H9 (cell line): ENCODE measurements around the gene SLC43A1. TPM values are rescaled to one million over a fixed set of nuclear protein-coding genes. Genes with fewer than 3 reads are reported as not detected.

Experiments
- DNase-seq: peaks from one replicate; pipeline ENCODE4 v3.0.0-alpha.2; 2017
- H2AFZ ChIP-seq: one replicate; pipeline ENCODE4 v1.6.1; 2013; ENCODE audit warnings: mild to moderate bottlenecking, low read length, control low read depth, moderate library complexity
- H2AK5ac ChIP-seq: 2 replicates; pipeline ENCODE4 v1.6.1; 2013; ENCODE audit warnings: low read length, control low read depth, mixed read lengths; ENCODE audit not compliant: insufficient read length
- H2BK120ac ChIP-seq: one replicate; pipeline ENCODE4 v1.6.1; 2013; ENCODE audit warnings: low read depth, mild to moderate bottlenecking, low read length, control low read depth, inconsistent platforms; ENCODE audit not compliant: poor library complexity, severe bottlenecking
- H2BK12ac ChIP-seq: 2 replicates; pipeline ENCODE4 v1.6.1; 2013; ENCODE audit warnings: low read length, control low read depth, mixed read lengths, low read depth; ENCODE audit not compliant: insufficient read length
- H2BK15ac ChIP-seq: 2 replicates; pipeline ENCODE4 v1.6.1; 2013; ENCODE audit warnings: low read depth, low read length, control low read depth
- H2BK20ac ChIP-seq: one replicate; pipeline ENCODE4 v1.6.1; 2013; ENCODE audit warnings: low read depth, mild to moderate bottlenecking, low read length, control low read depth, inconsistent platforms; ENCODE audit not compliant: poor library complexity, severe bottlenecking
- H2BK5ac ChIP-seq: 2 replicates; pipeline ENCODE4 v1.6.1; 2013; ENCODE audit warnings: low read length, control low read depth, mixed read lengths; ENCODE audit not compliant: insufficient read length
- H3K14ac ChIP-seq: 2 replicates; pipeline ENCODE4 v1.6.1; 2013; ENCODE audit warnings: low read length, control low read depth; ENCODE audit not compliant: insufficient read depth
- H3K18ac ChIP-seq: 2 replicates; pipeline ENCODE4 v1.6.1; 2013; ENCODE audit warnings: low read depth, mild to moderate bottlenecking, mixed read lengths, low read length, control low read depth; ENCODE audit not compliant: insufficient read length
- H3K23ac ChIP-seq: 2 replicates; pipeline ENCODE4 v1.6.1; 2013; ENCODE audit warnings: low read length, control low read depth, mixed read lengths, low read depth; ENCODE audit not compliant: insufficient read length
- H3K23me2 ChIP-seq: 2 replicates; pipeline ENCODE4 v1.6.1; 2013; ENCODE audit warnings: low read depth, mild to moderate bottlenecking, mixed read lengths, low read length, control low read depth; ENCODE audit not compliant: insufficient read length, poor library complexity, severe bottlenecking
- H3K27ac ChIP-seq: 2 replicates; pipeline ENCODE4 v1.5.1; 2013; ENCODE audit warnings: low read length, control low read depth, mixed read lengths, low read depth; ENCODE audit not compliant: insufficient read length
- H3K27me3 ChIP-seq: 2 replicates; pipeline ENCODE4 v1.6.1; 2013; ENCODE audit warnings: low read length, control low read depth, inconsistent platforms; ENCODE audit not compliant: insufficient read depth
- H3K4ac ChIP-seq: 2 replicates; pipeline ENCODE4 v1.6.1; 2013; ENCODE audit warnings: low read depth, mild to moderate bottlenecking, control low read depth, inconsistent platforms, low read length, moderate library complexity
- H3K4me1 ChIP-seq: 2 replicates; pipeline ENCODE4 v1.6.1; 2013; ENCODE audit warnings: low read length, control low read depth, inconsistent platforms; ENCODE audit not compliant: insufficient read depth
- H3K4me2 ChIP-seq: 2 replicates; pipeline ENCODE4 v1.6.1; 2013; ENCODE audit warnings: low read length, control low read depth, mixed read lengths; ENCODE audit not compliant: insufficient read length, insufficient read depth
- H3K56ac ChIP-seq: 2 replicates; pipeline ENCODE4 v1.6.1; 2013; ENCODE audit warnings: low read depth, mild to moderate bottlenecking, mixed read lengths, low read length, control low read depth; ENCODE audit not compliant: insufficient read length
- H3K79me1 ChIP-seq: 2 replicates; pipeline ENCODE4 v1.6.1; 2013; ENCODE audit warnings: low read depth, mild to moderate bottlenecking, moderate library complexity, low read length, control low read depth, inconsistent platforms; ENCODE audit not compliant: insufficient read depth, poor library complexity, severe bottlenecking
- H3K79me2 ChIP-seq: 2 replicates; pipeline ENCODE4 v1.6.1; 2013; ENCODE audit warnings: low read length, control low read depth, inconsistent platforms; ENCODE audit not compliant: insufficient read depth
- H3K9ac ChIP-seq: 2 replicates; pipeline ENCODE4 v1.6.1; 2013; ENCODE audit warnings: low read length, control low read depth, mixed read lengths; ENCODE audit not compliant: insufficient read length; ENCODE audit errors: extremely low read depth
- H3K9me3 ChIP-seq: one replicate; pipeline ENCODE4 v1.6.1; 2013; ENCODE audit warnings: low read depth, low read length, inconsistent platforms; ENCODE audit not compliant: control insufficient read depth
- H3T11ph ChIP-seq: one replicate; pipeline ENCODE4 v1.6.1; 2013; ENCODE audit warnings: mild to moderate bottlenecking, low read length, control low read depth, inconsistent platforms
- H4K20me1 ChIP-seq: one replicate; pipeline ENCODE4 v1.6.1; 2013; ENCODE audit not compliant: control insufficient read depth, insufficient read length, insufficient read depth
- H4K5ac ChIP-seq: 2 replicates; pipeline ENCODE4 v1.6.1; 2013; ENCODE audit warnings: low read depth, mild to moderate bottlenecking, mixed read lengths, low read length, control low read depth; ENCODE audit not compliant: insufficient read length
- H4K8ac ChIP-seq: replicated peaks from 2 replicates; pipeline ENCODE4 v1.6.1; 2013; ENCODE audit warnings: low read length, control low read depth, mixed read lengths, low read depth; ENCODE audit not compliant: insufficient read length
- H4K91ac ChIP-seq: 2 replicates; pipeline ENCODE4 v1.6.1; 2013; ENCODE audit warnings: low read depth, mild to moderate bottlenecking, moderate library complexity, mixed read lengths, low read length, control low read depth; ENCODE audit not compliant: insufficient read length
- H3K27ac Mint-ChIP-seq, 3 experiments: 2 replicates in 2 of 3; 3 replicates in 1 of 3; pipeline ENCODE4 v1.8.0; 2020 to 2021; ENCODE audit warnings: mixed read lengths in 3 of 3, mild to moderate bottlenecking in 1 of 3, moderate library complexity in 1 of 3
- H3K27me3 Mint-ChIP-seq: 2 replicates; pipeline ENCODE4 v1.8.0; 2021; ENCODE audit warnings: low read depth, mild to moderate bottlenecking, moderate library complexity, mixed read lengths
- H3K36me3 Mint-ChIP-seq, 3 experiments: 2 replicates in 2 of 3; 3 replicates in 1 of 3; pipeline ENCODE4 v1.8.0; 2020 to 2021; ENCODE audit warnings: low read depth in 3 of 3, mixed read lengths in 3 of 3; ENCODE audit not compliant: insufficient read depth in 1 of 3
- H3K4me1 Mint-ChIP-seq, 2 experiments: 2 replicates each; pipeline ENCODE4 v1.8.0; 2020; ENCODE audit warnings: mixed read lengths in 2 of 2
- H3K4me3 Mint-ChIP-seq, 2 experiments: 2 replicates in 1 of 2; 3 replicates in 1 of 2; pipeline ENCODE4 v1.8.0; 2020 to 2021; ENCODE audit warnings: mild to moderate bottlenecking in 2 of 2, mixed read lengths in 2 of 2, moderate library complexity in 1 of 2
- H3K9me3 Mint-ChIP-seq, 2 experiments: 2 replicates in 1 of 2; 3 replicates in 1 of 2; pipeline ENCODE4 v1.8.0; 2020; ENCODE audit warnings: mild to moderate bottlenecking in 2 of 2, mixed read lengths in 2 of 2, moderate library complexity in 1 of 2
- WGBS: extraction: QIAGEN DNeasy Blood & Tissue Kit; methylation state at CpG from one replicate; pipeline ENCODE4 v1.1.7; 2013; ENCODE audit warnings: missing lambda C conversion rate, low lambda C conversion rate, mixed read lengths; ENCODE audit not compliant: insufficient read length; ENCODE audit errors: extremely low coverage; 5-methylcytosine and 5-hydroxymethylcytosine counted together
- total RNA-seq: library from RNA; stranded (reverse); gene quantifications from 2 replicates; pipeline ENCODE4 v1.2.1, GENCODE V29; 2021
- TF ChIP-seq, protein P1 (sequence below): fragments of 200-600 bp; sonication (generic); conservative IDR thresholded peaks from 3 replicates; pipeline ENCODE4 v1.8.0; 2021; ENCODE audit warnings: antibody characterized with exemption, mild to moderate bottlenecking

SLC43A1 gene
- total RNA-seq, 1 experiment from 2014 or later: 17.0 TPM

DNA sequence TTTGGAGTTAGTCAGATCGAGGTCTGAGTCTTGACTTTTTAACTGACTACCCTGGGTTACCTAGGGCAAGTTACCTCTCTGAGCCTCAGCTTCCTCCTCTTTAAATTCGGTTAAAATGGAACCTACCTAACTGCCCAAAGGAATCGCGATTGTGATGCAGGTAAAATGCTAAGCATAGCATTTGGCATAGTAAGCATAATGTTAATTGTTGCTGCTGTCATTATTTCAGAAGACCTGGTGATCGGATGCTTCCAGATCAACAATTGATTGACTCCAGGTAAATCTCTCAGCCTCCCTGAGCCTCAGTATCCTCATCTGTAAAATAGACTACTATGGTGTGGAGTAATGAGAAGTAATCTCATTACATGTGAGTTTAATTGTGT is 550 bp upstream of the SLC43A1 start:
- Histone ChIP-seq H3K4me2 (peak overlapping the region; percentile 63), H3K9ac (no peak overlapping the region), H2AK5ac (no peak overlapping the region), H2BK12ac (no peak overlapping the region), H2BK5ac (no peak overlapping the region), H4K8ac (no peak overlapping the region), H2BK15ac (no peak overlapping the region), H2BK20ac (no peak overlapping the region), H2BK120ac (no peak overlapping the region), H3K56ac (no peak overlapping the region), H3T11ph (no peak overlapping the region), H3K4ac (no peak overlapping the region), H3K79me2 (no peaks in the 10 kb centered on the region), H4K91ac (no peak overlapping the region), H3K9me3 (no peaks in the 10 kb centered on the region), H3K27me3 (no peaks in the 10 kb centered on the region), H3K79me1 (no peaks in the 10 kb centered on the region), H4K20me1 (no peaks in the 10 kb centered on the region), H4K5ac (no peak overlapping the region), H3K4me1 (peaks cover 2% of the 10 kb centered on the region), H3K14ac (no peak overlapping the region), H3K23me2 (peaks cover 16% of the 10 kb centered on the region), H3K23ac (no peak overlapping the region), H3K18ac (no peak overlapping the region), H2AFZ (no peak overlapping the region), H3K27ac (no peak overlapping the region)
- TF ChIP-seq, protein P1, sequence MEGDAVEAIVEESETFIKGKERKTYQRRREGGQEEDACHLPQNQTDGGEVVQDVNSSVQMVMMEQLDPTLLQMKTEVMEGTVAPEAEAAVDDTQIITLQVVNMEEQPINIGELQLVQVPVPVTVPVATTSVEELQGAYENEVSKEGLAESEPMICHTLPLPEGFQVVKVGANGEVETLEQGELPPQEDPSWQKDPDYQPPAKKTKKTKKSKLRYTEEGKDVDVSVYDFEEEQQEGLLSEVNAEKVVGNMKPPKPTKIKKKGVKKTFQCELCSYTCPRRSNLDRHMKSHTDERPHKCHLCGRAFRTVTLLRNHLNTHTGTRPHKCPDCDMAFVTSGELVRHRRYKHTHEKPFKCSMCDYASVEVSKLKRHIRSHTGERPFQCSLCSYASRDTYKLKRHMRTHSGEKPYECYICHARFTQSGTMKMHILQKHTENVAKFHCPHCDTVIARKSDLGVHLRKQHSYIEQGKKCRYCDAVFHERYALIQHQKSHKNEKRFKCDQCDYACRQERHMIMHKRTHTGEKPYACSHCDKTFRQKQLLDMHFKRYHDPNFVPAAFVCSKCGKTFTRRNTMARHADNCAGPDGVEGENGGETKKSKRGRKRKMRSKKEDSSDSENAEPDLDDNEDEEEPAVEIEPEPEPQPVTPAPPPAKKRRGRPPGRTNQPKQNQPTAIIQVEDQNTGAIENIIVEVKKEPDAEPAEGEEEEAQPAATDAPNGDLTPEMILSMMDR: no peak
- Mint-ChIP-seq H3K27me3 (peaks cover 51% of the 10 kb centered on the region), H3K4me3 (peak overlapping the region; percentile 90 to 98), H3K36me3 (peaks cover 0 to 4% (median 0%) of the 10 kb centered on the region in 3 experiments; a peak in 3 of 7 replicates), H3K27ac (peak overlapping the region in 1 of 3 experiments; percentile 57; a peak in 2 of 7 replicates), H3K9me3 (0 out of 5 replicates have a peak, but pooled peaks cover 0 to 3% of the 10 kb centered on the region in 2 experiments), H3K4me1 (peaks cover 10 to 13% of the 10 kb centered on the region in 2 experiments; a peak in 2 of 4 replicates)
- DNase-seq: no peak
- no CpG with 5 or more reads among the region's 5 CpGs for WGBS
